IMR-90 (cell line): Measurements from ENCODE around the gene RHOT2. TPM values are rescaled to one million over a fixed set of nuclear protein-coding genes. Genes with fewer than 3 reads are reported as not detected.

Experiments used
- ATAC-seq: fragments of 200-7000 bp; cut with Tn5 transposase; 2 replicates; pipeline ENCODE4 v1.9.1; 2020; ENCODE audit warnings: low read depth, mild to moderate bottlenecking, moderate library complexity
- BruUV-seq: library from RNA; stranded (reverse); fragments of 400-500 nt; replicated peaks from 2 replicates; lab custom pipeline; 2021; lab: Mats Ljungman, UMichigan
- CTCF ChIA-PET: fragments of 300-600 bp; formaldehyde crosslinking; extraction: SDS; loops from one replicate; lab custom pipeline; 2021; ENCODE audit warnings: antibody characterized with exemption; lab: Yijun Ruan, JAX
- POLR2A ChIA-PET: fragments of 300-600 bp; sonication (Branson Sonifier 250); formaldehyde crosslinking; loops from one replicate; lab custom pipeline; 2022; ENCODE audit warnings: antibody characterized with exemption; ENCODE audit not compliant: unreplicated experiment; lab: Charles Lee
- DNase-seq: peaks from one replicate; pipeline ENCODE4 v3.0.0; 2013
- H2AFZ ChIP-seq: replicated peaks from 2 replicates; pipeline ENCODE3; 2013; ENCODE audit warnings: low read length, mild to moderate bottlenecking; ENCODE audit not compliant: poor library complexity
- H2AK5ac ChIP-seq: 2 replicates; pipeline ENCODE4 v1.6.1; 2013; ENCODE audit warnings: low read depth, low read length, inconsistent platforms
- H2AK9ac ChIP-seq: replicated peaks from 2 replicates; pipeline ENCODE3; 2013; ENCODE audit warnings: mild to moderate bottlenecking, low read depth, low read length, moderate library complexity; ENCODE audit not compliant: poor library complexity
- H2BK120ac ChIP-seq: 2 replicates; pipeline ENCODE4 v1.6.1; 2013; ENCODE audit warnings: low read depth, low read length, inconsistent platforms
- H2BK15ac ChIP-seq: 3 replicates; pipeline ENCODE4 v1.6.1; 2013; ENCODE audit warnings: low read depth, low read length, inconsistent platforms
- H2BK20ac ChIP-seq: 2 replicates; pipeline ENCODE4 v1.6.1; 2013; ENCODE audit warnings: low read depth, mild to moderate bottlenecking, inconsistent platforms, low read length, moderate library complexity
- H2BK5ac ChIP-seq: 2 replicates; pipeline ENCODE4 v1.6.1; 2013; ENCODE audit warnings: mild to moderate bottlenecking, low read depth, low read length, inconsistent platforms; ENCODE audit not compliant: poor library complexity, severe bottlenecking
- H3K14ac ChIP-seq: replicated peaks from 2 replicates; pipeline ENCODE4 v1.6.1; 2013; ENCODE audit warnings: low read depth, low read length, inconsistent platforms
- H3K18ac ChIP-seq: 2 replicates; pipeline ENCODE4 v1.6.1; 2013; ENCODE audit warnings: low read depth, low read length, control low read depth
- H3K23ac ChIP-seq: 2 replicates; pipeline ENCODE4 v1.6.1; 2013; ENCODE audit warnings: low read depth, low read length, inconsistent platforms
- H3K27ac ChIP-seq: 2 replicates; pipeline ENCODE4 v1.5.1; 2013; ENCODE audit warnings: mild to moderate bottlenecking, control low read depth, low read length; ENCODE audit not compliant: insufficient read depth
- H3K27me3 ChIP-seq: 2 replicates; pipeline ENCODE4 v1.6.1; 2013; ENCODE audit warnings: low read length; ENCODE audit not compliant: control insufficient read depth, insufficient read depth
- H3K36me3 ChIP-seq: 2 replicates; pipeline ENCODE4 v1.6.1; 2013; ENCODE audit warnings: low read length, mixed read lengths; ENCODE audit not compliant: control insufficient read depth, insufficient read depth
- H3K4ac ChIP-seq: 2 replicates; pipeline ENCODE4 v1.6.1; 2013; ENCODE audit warnings: low read depth, low read length, inconsistent platforms
- H3K4me1 ChIP-seq: 2 replicates; pipeline ENCODE4 v1.6.1; 2013; ENCODE audit warnings: low read length, mixed read lengths; ENCODE audit not compliant: control insufficient read depth, insufficient read depth
- H3K4me2 ChIP-seq: 2 replicates; pipeline ENCODE4 v1.6.1; 2013; ENCODE audit warnings: low read depth, mild to moderate bottlenecking, control low read depth, low read length, moderate library complexity
- H3K4me3 ChIP-seq: 2 replicates; pipeline ENCODE4 v1.5.1; 2013; ENCODE audit warnings: low read depth, mild to moderate bottlenecking, control low read depth, low read length, moderate library complexity; ENCODE audit not compliant: insufficient read depth
- H3K56ac ChIP-seq: 2 replicates; pipeline ENCODE4 v1.6.1; 2013; ENCODE audit warnings: low read length, inconsistent platforms; ENCODE audit not compliant: insufficient read depth; ENCODE audit errors: extremely low read depth
- H3K79me1 ChIP-seq, 2 experiments: 2 replicates each; pipeline ENCODE4 v1.6.1; 2013; ENCODE audit warnings: low read length in 2 of 2, inconsistent platforms in 1 of 2, low read depth in 1 of 2
- H3K9ac ChIP-seq: 2 replicates; pipeline ENCODE4 v1.6.1; 2013; ENCODE audit warnings: low read depth, low read length, control low read depth
- H3K9me1 ChIP-seq: 2 replicates; pipeline ENCODE4 v1.6.1; 2013; ENCODE audit warnings: low read length, inconsistent platforms; ENCODE audit not compliant: insufficient read depth
- H3K9me3 ChIP-seq: 2 replicates; pipeline ENCODE4 v1.6.1; 2013; ENCODE audit warnings: low read length; ENCODE audit not compliant: control insufficient read depth, insufficient read depth
- H4K20me1 ChIP-seq: 2 replicates; pipeline ENCODE4 v1.6.1; 2013; ENCODE audit warnings: low read length, inconsistent platforms; ENCODE audit not compliant: insufficient read depth
- H4K5ac ChIP-seq: 2 replicates; pipeline ENCODE4 v1.6.1; 2013; ENCODE audit warnings: mild to moderate bottlenecking, low read depth, low read length, control low read depth
- H4K8ac ChIP-seq, 2 experiments: 2 replicates each; pipeline ENCODE4 v1.6.1; 2013; ENCODE audit warnings: low read depth in 2 of 2, low read length in 2 of 2, control low read depth in 1 of 2, inconsistent platforms in 1 of 2
- H4K91ac ChIP-seq: 2 replicates; pipeline ENCODE4 v1.6.1; 2013; ENCODE audit warnings: low read depth, low read length, inconsistent platforms; ENCODE audit not compliant: insufficient read depth
- BHLHE40 ChIP-seq: fragments of 150-350 bp; IDR thresholded peaks from 2 replicates; pipeline ENCODE4 v1.6.1; 2016; ENCODE audit warnings: mild to moderate bottlenecking, low read depth, low read length
- CEBPB ChIP-seq: IDR thresholded peaks from 2 replicates; pipeline ENCODE4 v1.6.1; 2012; ENCODE audit warnings: low read depth, low read length, improper control_type of control experiment
- MXI1 ChIP-seq: IDR thresholded peaks from 2 replicates; pipeline ENCODE4 v1.6.1; 2012; ENCODE audit warnings: low read depth, mild to moderate bottlenecking, low read length, moderate library complexity, borderline replicate concordance
- NFE2L2 ChIP-seq: fragments of 150-350 bp; IDR thresholded peaks from 2 replicates; pipeline ENCODE4 v1.6.1; 2016; ENCODE audit warnings: low read depth, mild to moderate bottlenecking, low read length
- POLR2A ChIP-seq: IDR thresholded peaks from 2 replicates; pipeline ENCODE4 v1.6.1; 2012; ENCODE audit warnings: mild to moderate bottlenecking, low read depth, low read length
- RAD21 ChIP-seq: IDR thresholded peaks from 2 replicates; pipeline ENCODE4 v1.6.1; 2012; ENCODE audit warnings: low read length, improper control_type of control experiment
- SMC3 ChIP-seq: fragments of 150-350 bp; IDR thresholded peaks from 2 replicates; pipeline ENCODE4 v1.6.1; 2016; ENCODE audit warnings: low read depth, mild to moderate bottlenecking, antibody characterized with exemption, low read length, moderate library complexity
- WGBS, 2 experiments: methylation state at CpG; one replicate each; pipeline versions ENCODE4 v1.1.5 to v1.1.7; 2013; ENCODE audit warnings: missing lambda C conversion rate in 2 of 2; ENCODE audit not compliant: insufficient read length in 1 of 2; ENCODE audit errors: extremely low coverage in 2 of 2; 5-methylcytosine and 5-hydroxymethylcytosine counted together
- dilution Hi-C: fragments of 300-500 bp; cut with HindIII; formaldehyde crosslinking; loops from one replicate; pipeline ENCODE4 v1.14.3; 2018; ENCODE audit warnings: low sequenced_read_pairs; ENCODE audit not compliant: unreplicated experiment
- in situ Hi-C: fragments of 300-500 bp; cut with MboI; formaldehyde crosslinking; loops from 3 replicates; pipeline ENCODE4 v1.14.3; 2019; ENCODE audit warnings: low sequenced_read_pairs, inconsistent platforms, mixed read lengths
- intact Hi-C: fragments of 100-400 bp; cut with micrococcal nuclease; formaldehyde crosslinking; loops from 2 replicates; pipeline ENCODE4 v1.10.0; 2022
- polyA plus RNA-seq, 3 experiments: library from polyadenylated mRNA; depleted of rRNA; stranded (reverse); fragments of >200 nt; gene quantifications; 2 replicates each; pipeline ENCODE4 v1.2.3, GENCODE V29; 2012; ENCODE audit warnings: low replicate concordance in 1 of 3
- total RNA-seq: library from RNA; depleted of rRNA; stranded (reverse); fragments of >200 nt; gene quantifications from 2 replicates; pipeline ENCODE4 v1.2.3, GENCODE V29; 2012

RHOT2 gene
- total and polyA plus RNA-seq, 2 of the 4 experiments (the other 2 are of a cell fraction) = 20.3 to 181 TPM

- no peak for TF ChIP-seq CEBPB
- no peak for TF ChIP-seq RAD21
- no peak for TF ChIP-seq BHLHE40
- no peak for TF ChIP-seq POLR2A
- TF ChIP-seq SMC3 = no peak
- no peak for TF ChIP-seq NFE2L2
- no peak for TF ChIP-seq MXI1
- Histone ChIP-seq H2BK20ac (no peak overlapping the region), H3K9ac (no peak overlapping the region), H3K9me1 (peaks cover 8% of the 10 kb centered on the region; the same call in 1 of the 2 replicates), H3K4me3 (no peak overlapping the region), H2BK5ac (no peak overlapping the region), H2AK9ac (no peak overlapping the region), H3K4ac (no peak overlapping the region), H4K8ac (no peak overlapping the region), H3K36me3 (no peaks in the 10 kb centered on the region), H4K5ac (no peak overlapping the region), H4K91ac (no peak overlapping the region), H3K79me1 (peaks cover 9 to 54% of the 10 kb centered on the region in 2 experiments; a peak in 3 of 4 replicates), H3K18ac (no peak overlapping the region), H3K4me1 (peaks cover 16% of the 10 kb centered on the region), H3K23ac (no peak overlapping the region), H4K20me1 (no peaks in the 10 kb centered on the region; the same call in 1 of the 2 replicates), H3K4me2 (no peak overlapping the region), H3K56ac (no peak overlapping the region), H2BK15ac (no peak overlapping the region), H3K27me3 (no peaks in the 10 kb centered on the region), H2AK5ac (no peak overlapping the region), H3K14ac (no peak overlapping the region), H2BK120ac (no peak overlapping the region), H3K9me3 (no peaks in the 10 kb centered on the region), H3K27ac (no peak overlapping the region), H2AFZ (no peak overlapping the region)
- in situ Hi-C loops (loop anchor here (10.0 kb wide), 1 partner anchor 250 kb away; the partner anchor contains the start of gene NME4), dilution Hi-C loops (no loop called here), intact Hi-C loops (no loop called here)
- no CpG with 5 or more reads among the region's 12 CpGs for WGBS, 2 experiments
- DNase-seq (no peak), ATAC-seq (no peak)
- ChIA-PET POLR2A (interaction anchor here (1.2 kb wide), 1 partner anchor 52 kb away, joined by 20 read pairs; no protein-coding TSS in a partner anchor), CTCF (no interaction called here)
- no TSS peak for BruUV-seq
Measured at GRCh38 chr16:644556-644955, 23.4 kb upstream of the RHOT2 start.
